Osteocyte (in vitro differentiated cells): ENCODE results near the gene TMEM248. TPM values are rescaled to one million over a fixed set of nuclear protein-coding genes. Genes with fewer than 3 reads are reported as not detected.
"Not testable (repeated sequence)": the region's sequence is repeated elsewhere in the genome, so short reads cannot be mapped to it uniquely, and the experiment has no call there.

Source experiments
- DNase-seq: peaks from one replicate; pipeline ENCODE4 v3.0.0; 2021; ENCODE audit warnings: mixed read lengths; ENCODE audit not compliant: unreplicated experiment; ENCODE audit errors: extremely low spot score
- H3K27ac Mint-ChIP-seq: one replicate; pipeline ENCODE4 v1.8.0; 2021; ENCODE audit warnings: mild to moderate bottlenecking, mixed read lengths; ENCODE audit not compliant: unreplicated experiment
- H3K27me3 Mint-ChIP-seq: one replicate; pipeline ENCODE4 v1.8.0; 2021; ENCODE audit warnings: mixed read lengths; ENCODE audit not compliant: unreplicated experiment
- H3K36me3 Mint-ChIP-seq: one replicate; pipeline ENCODE4 v1.8.0; 2021; ENCODE audit warnings: mixed read lengths; ENCODE audit not compliant: unreplicated experiment
- H3K4me1 Mint-ChIP-seq: one replicate; pipeline ENCODE4 v1.8.0; 2021; ENCODE audit warnings: mixed read lengths; ENCODE audit not compliant: unreplicated experiment
- H3K4me3 Mint-ChIP-seq: one replicate; pipeline ENCODE4 v1.8.0; 2021; ENCODE audit warnings: mild to moderate bottlenecking, moderate library complexity, mixed read lengths; ENCODE audit not compliant: unreplicated experiment
- H3K9me3 Mint-ChIP-seq: one replicate; pipeline ENCODE4 v1.8.0; 2021; ENCODE audit warnings: mixed read lengths; ENCODE audit not compliant: unreplicated experiment
- total RNA-seq: library from RNA; stranded (reverse); gene quantifications from 2 replicates; pipeline ENCODE4 v1.2.1, GENCODE V29; 2021
- TF ChIP-seq, protein P1 (sequence below): fragments of 200-600 bp; sonication (generic); IDR thresholded peaks from 2 replicates; pipeline ENCODE4 v1.5.0; 2021; ENCODE audit warnings: antibody characterized with exemption, mild to moderate bottlenecking, moderate library complexity

The TMEM248 gene
- total RNA-seq, 1 donor from 2014 or later: 104 TPM

DNA sequence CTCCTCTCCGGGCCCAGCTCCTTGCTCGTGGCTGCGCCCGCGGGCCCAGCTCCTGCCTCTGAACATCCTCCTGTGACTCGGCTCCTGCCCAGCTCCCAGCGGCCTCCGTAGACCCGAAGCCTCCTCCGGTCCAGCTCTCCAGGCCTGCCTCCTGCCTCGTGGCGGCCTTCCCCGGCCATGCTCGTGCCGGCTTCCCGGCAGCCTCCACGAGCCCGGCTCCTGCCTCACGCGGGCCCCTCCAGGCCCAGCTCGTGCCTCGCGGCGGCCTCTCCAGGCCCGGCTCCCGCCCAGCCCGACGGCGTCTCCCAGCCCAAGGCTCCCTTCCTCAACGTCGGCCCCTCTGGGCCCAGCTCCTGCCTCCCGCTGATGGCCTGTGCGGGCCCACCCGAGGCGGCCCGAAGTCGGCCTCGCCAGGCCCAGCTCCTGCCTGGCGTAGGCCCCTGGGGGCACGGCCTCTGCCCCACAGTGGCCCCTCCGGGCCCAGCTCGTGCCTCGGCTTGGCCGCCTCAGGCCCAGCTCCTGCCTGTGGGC lies 16.9 kb upstream of the TMEM248 start:
- DNase-seq: no peak
- TF ChIP-seq, protein P1, sequence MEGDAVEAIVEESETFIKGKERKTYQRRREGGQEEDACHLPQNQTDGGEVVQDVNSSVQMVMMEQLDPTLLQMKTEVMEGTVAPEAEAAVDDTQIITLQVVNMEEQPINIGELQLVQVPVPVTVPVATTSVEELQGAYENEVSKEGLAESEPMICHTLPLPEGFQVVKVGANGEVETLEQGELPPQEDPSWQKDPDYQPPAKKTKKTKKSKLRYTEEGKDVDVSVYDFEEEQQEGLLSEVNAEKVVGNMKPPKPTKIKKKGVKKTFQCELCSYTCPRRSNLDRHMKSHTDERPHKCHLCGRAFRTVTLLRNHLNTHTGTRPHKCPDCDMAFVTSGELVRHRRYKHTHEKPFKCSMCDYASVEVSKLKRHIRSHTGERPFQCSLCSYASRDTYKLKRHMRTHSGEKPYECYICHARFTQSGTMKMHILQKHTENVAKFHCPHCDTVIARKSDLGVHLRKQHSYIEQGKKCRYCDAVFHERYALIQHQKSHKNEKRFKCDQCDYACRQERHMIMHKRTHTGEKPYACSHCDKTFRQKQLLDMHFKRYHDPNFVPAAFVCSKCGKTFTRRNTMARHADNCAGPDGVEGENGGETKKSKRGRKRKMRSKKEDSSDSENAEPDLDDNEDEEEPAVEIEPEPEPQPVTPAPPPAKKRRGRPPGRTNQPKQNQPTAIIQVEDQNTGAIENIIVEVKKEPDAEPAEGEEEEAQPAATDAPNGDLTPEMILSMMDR: no peak
- H3K27me3 Mint-ChIP-seq: no peaks in the 10 kb centered on the region
- no peak overlapping the region for H3K27ac Mint-ChIP-seq
- no peak overlapping the region for H3K4me3 Mint-ChIP-seq
- peaks cover 6% of the 10 kb centered on the region for H3K36me3 Mint-ChIP-seq
- H3K9me3 Mint-ChIP-seq: no peaks in the 10 kb centered on the region
- H3K4me1 Mint-ChIP-seq: no peaks in the 10 kb centered on the region

DNA sequence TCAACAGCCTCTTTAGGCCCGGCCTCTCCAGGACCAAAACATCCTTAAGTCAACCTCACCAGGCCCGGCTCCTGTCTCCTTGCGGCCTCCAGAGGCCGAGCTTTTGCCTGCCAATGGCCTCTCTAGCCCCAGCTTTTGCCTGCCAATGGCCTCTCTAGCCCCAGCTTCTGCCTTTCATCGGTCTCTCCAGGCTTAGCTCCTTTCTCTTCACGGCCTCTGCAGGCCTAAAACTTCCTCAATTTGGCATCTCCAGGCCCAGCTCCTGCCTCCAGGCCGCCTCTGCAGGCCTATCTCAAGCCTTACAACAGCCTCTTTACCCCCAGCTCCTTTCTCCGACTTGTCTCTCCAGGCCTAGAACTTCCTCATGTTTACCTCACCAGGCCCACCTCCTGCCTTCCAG lies 15.7 kb upstream of the TMEM248 start:
- no peak overlapping the region for H3K27ac Mint-ChIP-seq
- H3K27me3 Mint-ChIP-seq: peaks cover 2% of the 10 kb centered on the region
- no peak overlapping the region for H3K4me3 Mint-ChIP-seq
- H3K36me3 Mint-ChIP-seq: peaks cover 3% of the 10 kb centered on the region
- DNase-seq: no peak
- no peaks in the 10 kb centered on the region for H3K9me3 Mint-ChIP-seq
- TF ChIP-seq, protein P1: no peak
- no peaks in the 10 kb centered on the region for H3K4me1 Mint-ChIP-seq

DNA sequence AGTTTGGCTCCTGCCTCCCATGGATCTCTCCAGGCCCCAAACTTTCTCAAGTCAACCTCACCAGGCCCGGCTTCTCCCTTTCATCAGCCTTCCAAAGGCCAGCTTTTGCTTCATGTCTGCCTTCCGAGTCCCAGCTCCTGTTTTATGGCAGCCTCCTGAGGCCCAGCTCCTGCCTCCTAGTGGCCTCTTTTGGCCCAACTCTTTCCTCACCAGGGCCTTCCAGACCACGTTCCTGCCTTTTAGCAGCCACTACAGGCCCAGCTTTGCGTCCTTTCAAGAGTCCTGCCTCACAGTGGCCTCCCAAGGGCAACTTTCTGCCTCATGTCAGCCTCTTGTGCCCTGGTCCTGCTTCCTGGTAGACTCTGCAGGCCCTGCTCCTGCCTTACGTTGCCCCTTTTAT lies 15.3 kb upstream of the TMEM248 start:
- DNase-seq: no peak
- Mint-ChIP-seq H3K4me1 (no peaks in the 10 kb centered on the region), H3K4me3 (no peak overlapping the region), H3K9me3 (no peaks in the 10 kb centered on the region), H3K27ac (no peak overlapping the region), H3K27me3 (peaks cover 2% of the 10 kb centered on the region), H3K36me3 (peaks cover 3% of the 10 kb centered on the region)
- TF ChIP-seq, protein P1: no peak

DNA sequence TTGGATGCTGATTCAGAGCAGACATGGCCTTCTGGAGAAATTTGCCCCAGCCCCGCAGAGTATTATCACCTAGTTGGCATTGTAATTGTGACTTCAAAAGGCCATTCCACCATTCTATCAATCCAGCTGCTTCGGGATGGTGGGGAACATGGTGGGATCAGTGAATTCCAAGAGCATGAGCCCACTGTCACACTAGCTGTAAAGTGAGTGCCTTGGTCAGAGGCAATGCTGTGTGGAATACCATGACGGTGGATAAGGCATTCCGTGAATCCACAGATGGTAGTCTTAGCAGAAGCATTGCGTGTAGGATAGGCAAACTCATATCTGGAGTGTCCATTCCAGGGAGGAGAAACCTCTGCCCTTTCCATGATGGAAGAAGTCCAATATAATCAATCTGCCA lies 13.3 kb upstream of the TMEM248 start:
- Mint-ChIP-seq H3K9me3 (no peaks in the 10 kb centered on the region), H3K4me1 (no peaks in the 10 kb centered on the region), H3K36me3 (no peaks in the 10 kb centered on the region), H3K27ac (no peak overlapping the region), H3K4me3 (no peak overlapping the region), H3K27me3 (peaks cover 2% of the 10 kb centered on the region)
- no peak for DNase-seq
- TF ChIP-seq, protein P1: no peak

DNA sequence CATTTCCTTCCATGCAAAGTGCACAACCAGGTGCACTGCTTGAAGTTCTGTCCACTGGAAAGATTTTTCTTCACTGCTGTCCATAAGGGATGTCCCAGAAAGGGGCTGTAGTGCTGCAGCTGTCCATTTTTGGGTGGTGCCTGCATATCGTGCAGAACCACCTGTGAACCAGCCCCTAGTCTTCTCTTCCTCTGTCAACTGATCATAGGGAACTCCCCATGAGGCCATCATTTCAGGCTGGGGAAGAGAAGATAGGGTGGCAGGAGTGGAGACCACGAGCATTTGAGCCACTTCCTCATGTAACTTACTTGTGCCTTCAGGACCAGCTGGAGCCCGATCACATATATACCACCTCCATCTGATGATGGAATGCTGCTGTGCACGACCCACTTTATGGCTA lies 12.4 kb upstream of the TMEM248 start:
- not testable (repeated sequence) for H3K4me1 Mint-ChIP-seq, H3K4me3 Mint-ChIP-seq, H3K27ac Mint-ChIP-seq, H3K9me3 Mint-ChIP-seq, DNase-seq, H3K36me3 Mint-ChIP-seq, H3K27me3 Mint-ChIP-seq

DNA sequence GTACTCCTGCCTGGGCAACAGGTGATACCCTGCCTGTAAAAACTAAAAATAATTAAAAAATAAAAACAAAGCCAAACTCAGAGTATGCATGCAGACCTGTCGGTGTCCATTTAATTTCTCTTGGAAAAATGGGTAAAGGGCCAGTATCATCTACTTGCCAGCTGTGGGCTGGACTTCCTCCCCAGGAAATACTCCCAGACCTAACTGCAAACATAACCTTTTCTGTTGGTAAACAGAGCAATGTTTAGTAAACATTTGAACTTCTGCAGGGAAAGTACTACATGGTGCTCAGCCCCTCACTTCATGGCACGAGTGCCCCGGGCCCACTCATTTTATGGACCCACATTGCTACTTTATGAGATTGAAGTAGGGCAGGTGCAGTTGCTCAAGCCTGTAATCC lies 10.2 kb upstream of the TMEM248 start:
- TF ChIP-seq, protein P1: no peak
- Mint-ChIP-seq H3K27ac (no peak overlapping the region), H3K27me3 (peaks cover 2% of the 10 kb centered on the region)

DNA sequence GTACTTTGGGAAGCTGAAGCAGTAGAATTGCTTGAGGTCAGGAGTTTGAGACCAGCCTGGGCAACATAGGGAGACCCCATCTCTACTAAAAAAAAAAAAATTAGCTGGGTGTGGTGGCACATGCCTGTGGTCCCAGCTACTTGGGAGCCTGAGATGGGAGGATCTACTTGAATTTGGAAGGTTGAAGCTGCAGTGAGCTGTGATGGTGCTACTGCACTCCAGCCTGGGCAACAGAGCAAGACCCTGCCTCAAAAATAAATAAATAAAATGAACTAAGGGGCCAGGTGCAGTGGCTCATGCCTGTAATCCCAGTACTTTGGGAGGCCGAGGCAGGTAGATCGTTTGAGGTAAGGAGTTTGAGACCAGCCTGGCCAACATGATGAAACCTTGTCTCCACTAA lies 9.8 kb upstream of the TMEM248 start:
- not testable (repeated sequence) for DNase-seq, H3K27me3 Mint-ChIP-seq

More for the DNA sequence above, 10.2 kb upstream of the TMEM248 start:
- Mint-ChIP-seq H3K9me3 (no peaks in the 10 kb centered on the region), H3K36me3 (no peaks in the 10 kb centered on the region), H3K4me3 (no peak overlapping the region), H3K4me1 (no peaks in the 10 kb centered on the region)
- DNase-seq: no peak

More for the DNA sequence above, 9.8 kb upstream of the TMEM248 start:
- H3K36me3 Mint-ChIP-seq, H3K9me3 Mint-ChIP-seq, H3K27ac Mint-ChIP-seq, H3K4me1 Mint-ChIP-seq, H3K4me3 Mint-ChIP-seq: not testable (repeated sequence)
